HG03521 (cell line): Measurements from ENCODE around the gene MAP4K4.
"Not testable (repeated sequence)": the region's sequence is repeated elsewhere in the genome, so short reads cannot be mapped to it uniquely, and the experiment has no call there.

ENCODE experiments used
- ATAC-seq: cut with Tn5 transposase; IDR thresholded peaks from one replicate; pipeline ENCODE4 v1.9.1; 2021; ENCODE audit warnings: mild to moderate bottlenecking, moderate library complexity; ENCODE audit not compliant: unreplicated experiment

MAP4K4 gene

DNA sequence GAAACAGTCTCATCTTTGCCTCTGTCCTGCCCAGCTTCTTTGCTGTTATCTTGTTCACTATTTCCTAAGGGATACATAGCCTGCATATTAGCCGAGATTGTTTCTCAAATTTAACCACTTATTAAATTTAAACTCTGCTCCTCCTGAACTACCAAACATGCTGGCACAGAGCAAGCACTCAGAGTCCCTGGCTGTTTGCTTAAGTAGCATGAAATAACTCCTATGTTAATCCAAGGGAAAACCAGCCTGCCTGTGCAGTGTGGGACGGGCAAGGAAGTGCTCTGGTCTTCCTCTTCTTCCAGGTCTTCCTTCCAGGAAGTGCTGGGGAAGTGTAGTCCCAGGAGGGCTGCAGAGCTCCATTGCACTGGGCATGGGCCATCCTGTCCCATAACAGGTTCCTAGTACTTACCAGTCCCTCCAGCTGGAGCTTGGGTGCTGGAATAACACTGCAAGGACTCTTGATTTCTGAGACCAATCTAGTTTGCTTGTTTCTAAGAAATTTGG lies 198.4 kb downstream of the MAP4K4 start:
- ATAC-seq: no peak

DNA sequence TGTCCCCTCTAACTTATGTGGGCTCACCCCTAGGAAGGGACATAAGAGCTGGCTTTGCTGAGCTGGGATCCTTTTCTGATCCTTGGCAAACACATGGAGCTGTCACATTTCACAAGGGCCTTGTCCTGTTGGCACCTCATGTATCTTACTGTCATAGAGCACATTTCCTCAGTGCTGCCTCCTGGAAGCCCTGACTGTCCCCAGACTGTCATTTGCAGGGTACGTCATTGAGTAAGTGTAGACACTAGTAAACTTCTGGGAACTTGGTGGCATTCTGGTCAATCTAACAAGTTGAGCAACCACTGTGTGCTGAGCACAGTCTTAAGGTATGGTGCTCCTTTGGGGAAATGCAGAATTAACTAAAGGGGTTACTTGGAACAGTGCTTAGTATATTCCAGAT lies 199.8 kb downstream of the MAP4K4 start:
- no peak for ATAC-seq

DNA sequence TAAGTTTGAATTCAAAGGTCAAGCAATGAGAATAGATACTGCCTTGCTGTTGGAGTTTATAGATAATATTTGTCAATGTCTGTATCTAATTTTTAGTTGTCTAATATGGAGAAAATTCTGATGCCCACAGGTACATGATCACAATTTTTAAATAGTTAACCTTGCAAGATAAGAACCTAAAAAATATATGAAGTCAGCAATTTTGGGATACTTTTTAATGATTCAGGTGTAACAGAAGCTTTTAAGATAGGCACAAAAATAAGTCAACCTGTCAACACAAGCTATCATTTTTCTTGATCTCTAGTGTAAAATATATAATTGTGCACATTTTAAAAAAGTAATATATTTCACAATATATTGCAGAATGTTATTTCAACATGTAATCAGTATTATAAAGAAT lies 201.8 kb downstream of the MAP4K4 start:
- no peak for ATAC-seq

DNA sequence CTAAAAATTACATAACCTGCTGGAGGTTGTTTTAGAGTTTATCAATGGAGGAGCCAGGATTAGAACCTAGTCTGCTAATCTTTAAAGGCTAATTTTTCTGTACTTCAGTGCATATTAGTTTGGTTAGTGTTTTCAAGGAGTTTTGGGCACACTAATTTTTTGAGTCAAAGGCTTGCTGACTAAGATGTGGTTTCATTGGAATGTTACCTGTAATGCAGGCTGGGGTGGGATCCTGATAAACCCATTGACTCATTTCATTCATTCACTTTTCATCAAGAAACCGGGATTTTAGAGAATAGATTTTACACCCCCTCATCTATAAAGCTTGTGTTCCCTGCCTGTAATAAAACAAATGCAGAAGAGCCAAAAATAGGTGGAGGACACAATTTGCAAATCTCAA lies 202.4 kb downstream of the MAP4K4 start:
- no peak for ATAC-seq

DNA sequence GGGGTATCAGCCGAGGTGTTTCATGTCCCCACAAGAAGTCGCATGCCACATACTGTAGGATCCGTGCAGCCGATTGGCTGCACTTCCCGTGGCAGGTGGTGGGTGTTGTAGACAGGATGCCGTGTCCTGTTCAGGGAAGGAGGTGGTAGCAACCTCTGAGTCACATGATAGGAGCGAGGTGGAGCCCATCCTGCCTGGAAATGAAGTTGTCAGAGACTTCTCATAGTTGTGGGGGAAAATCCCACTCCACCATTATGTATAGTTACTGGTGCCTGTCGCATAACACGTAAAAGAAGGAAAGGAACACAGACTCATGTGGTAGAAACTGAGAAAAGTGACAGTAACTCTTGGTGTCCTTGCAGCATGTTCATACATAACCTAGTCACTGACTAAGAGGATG lies 202.9 kb downstream of the MAP4K4 start:
- peak; percentile 71 for ATAC-seq

DNA sequence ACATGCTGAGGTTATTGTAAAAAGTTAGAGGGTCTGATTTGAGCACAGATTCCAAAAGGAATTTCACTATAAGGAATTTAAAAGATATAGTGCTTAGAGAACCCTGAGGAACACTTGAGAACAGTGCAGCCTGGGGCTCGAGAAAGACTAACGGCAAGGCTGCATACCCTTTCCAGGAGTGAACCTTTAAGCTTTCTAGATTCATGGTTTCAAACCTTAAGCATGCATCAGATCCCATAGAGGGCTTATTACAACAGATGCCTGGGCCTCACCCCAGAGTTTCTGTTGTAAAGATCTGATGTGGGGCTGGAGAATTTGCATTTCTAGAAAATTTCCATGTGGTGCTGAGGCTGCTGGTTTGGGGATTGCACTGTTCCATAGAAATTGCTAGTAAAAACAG lies 203.7 kb downstream of the MAP4K4 start:
- ATAC-seq: no peak

DNA sequence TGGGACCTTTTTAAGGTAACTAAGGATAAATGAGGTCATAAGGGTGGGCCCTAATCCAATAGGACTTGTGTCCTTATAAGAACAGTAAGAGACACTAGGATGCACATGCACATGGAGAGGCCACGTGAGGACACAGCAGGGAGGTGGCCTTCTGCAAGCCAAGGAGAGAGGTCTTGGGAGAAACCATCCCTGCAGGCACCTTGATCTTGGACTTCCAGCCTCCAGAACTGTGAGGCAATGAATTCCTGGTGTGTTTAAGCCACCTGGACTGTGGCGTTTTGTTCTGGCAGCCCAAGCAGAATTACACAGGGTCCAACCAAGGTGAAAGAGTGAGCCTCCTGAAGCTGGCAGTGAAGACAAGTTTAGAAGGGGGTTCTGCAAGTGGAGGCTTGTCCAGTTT lies 204.7 kb downstream of the MAP4K4 start:
- ATAC-seq: no peak

DNA sequence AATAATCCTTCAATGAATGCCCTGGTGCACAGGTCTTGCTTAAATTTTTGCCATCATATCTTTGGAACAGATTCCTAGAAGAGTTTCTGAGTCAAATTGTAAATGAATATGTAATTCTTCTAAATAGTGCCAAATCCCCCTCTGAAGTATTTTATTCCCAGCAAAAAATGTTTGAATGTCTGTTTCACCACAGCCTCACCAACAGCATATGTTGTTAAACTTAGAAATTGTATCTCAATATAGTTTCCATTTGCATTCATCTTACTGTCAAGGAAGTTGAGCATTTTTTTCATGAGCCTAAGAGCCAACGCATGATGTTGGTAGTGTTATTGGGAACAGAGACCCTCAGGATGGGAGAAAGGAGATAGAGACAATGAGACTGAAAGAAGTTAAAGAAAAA lies 207.4 kb downstream of the MAP4K4 start:
- no peak for ATAC-seq

DNA sequence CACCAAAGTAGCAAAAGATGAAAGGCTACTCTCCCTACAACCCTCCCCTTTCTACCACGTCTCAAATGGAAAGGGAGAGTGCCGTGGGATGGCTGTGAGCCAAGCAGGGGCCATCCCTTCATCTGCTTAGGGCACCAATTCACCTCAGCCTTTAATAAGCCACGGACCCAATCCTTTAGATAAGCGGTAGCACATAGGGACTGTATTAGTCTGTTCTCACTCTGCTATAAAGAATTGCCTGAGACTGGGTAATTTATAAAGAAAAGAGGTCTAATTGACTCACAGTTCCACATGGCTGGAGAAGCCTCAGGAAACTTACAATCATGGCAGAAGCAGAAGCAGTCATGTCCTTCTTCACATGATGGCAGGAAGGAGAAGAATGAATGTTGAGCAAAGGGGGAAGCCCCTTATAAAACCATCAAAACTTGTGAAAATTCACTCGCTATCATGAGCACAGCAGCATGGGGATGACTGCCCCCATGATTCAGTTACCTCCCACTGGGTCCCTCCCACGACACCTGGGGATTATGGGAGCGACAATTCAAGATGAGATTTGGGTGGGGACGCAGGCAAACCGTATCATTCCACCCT lies 208.3 kb downstream of the MAP4K4 start:
- ATAC-seq: no peak

DNA sequence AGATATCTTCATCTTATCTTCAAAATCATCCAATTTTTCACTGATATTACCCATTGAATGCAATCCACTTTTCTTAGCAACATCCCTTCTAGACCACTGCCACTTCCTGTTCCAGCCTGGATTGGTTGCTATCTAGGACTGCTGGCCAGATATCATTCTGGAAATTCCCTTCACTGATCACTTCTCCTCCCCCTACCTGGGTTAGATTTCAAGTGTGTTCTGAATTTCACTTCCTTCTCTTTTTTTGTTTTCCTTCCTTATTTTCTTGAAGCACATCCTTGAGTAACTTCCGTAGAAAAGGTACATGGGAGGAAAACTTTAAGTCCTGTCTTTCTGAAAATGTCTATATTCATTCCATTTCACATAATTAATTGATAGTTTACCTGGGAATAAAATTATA lies 212.3 kb downstream of the MAP4K4 start:
- ATAC-seq: no peak

DNA sequence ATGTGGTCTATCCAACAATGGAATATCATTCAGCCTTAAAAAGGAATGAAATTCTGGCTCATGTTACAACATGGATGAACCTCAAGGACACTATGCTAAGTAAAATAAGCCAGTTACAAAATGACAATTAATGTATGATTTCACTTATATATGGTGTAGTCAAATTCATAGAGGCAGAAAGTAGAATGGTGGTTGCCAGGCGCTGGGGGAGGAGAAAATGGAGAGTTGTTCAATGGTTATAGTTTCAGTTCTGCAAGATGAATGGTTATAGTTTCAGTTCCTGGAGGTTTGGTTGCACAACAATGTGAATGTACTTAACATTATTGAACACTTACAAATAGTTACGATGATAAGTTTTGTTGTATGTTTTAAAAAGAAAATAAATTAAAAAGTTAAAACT lies 215.0 kb downstream of the MAP4K4 start:
- ATAC-seq: peak; percentile 95

DNA sequence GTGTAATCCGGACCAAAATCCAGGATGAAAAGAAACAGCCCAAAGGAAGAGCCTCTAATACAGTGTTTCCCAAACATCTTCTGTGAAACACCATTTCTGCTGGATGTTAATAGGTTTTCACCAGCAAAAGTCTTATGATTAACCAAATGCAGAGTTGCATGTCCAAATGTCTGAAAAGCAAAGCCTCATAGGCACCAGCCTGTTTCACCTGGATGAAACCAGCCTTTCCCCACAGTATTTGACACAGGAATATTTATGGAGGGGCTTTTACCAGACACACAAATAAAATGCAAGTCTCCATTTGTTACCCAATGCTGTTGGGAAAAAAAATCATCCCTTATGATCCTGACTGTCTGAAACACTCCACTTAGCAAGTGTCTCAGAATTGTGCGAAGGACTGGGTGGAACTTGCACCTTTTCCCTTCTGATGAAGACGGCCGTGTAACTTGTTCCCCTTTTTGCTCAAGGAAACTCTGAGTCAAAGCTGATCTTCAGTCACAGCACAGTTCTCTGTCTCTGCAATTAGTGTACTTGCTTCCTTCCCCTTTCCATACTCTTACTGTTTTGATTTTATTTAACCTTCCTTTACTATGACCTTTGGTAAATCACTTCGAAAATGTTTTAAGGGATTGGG lies 223.9 kb downstream of the MAP4K4 start:
- ATAC-seq: no peak

DNA sequence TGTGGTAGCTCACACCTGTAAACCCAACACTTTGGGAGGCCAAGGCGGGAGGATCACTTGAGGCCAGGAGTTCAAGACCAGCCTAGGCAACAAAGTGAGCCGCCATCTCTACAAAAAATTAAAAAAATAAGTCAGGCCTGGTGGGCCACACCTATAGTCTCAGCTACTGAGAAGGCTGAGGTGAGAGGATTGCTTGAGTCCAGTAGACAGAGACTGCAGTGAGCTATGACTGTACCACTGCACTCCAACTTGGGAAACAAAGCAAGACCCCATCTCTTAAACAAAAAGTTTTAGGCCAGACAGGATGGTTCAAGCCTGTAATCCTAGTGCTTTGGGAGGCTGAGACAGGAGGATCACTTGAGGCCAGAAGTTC lies 224.4 kb downstream of the MAP4K4 start:
- ATAC-seq: no peak

DNA sequence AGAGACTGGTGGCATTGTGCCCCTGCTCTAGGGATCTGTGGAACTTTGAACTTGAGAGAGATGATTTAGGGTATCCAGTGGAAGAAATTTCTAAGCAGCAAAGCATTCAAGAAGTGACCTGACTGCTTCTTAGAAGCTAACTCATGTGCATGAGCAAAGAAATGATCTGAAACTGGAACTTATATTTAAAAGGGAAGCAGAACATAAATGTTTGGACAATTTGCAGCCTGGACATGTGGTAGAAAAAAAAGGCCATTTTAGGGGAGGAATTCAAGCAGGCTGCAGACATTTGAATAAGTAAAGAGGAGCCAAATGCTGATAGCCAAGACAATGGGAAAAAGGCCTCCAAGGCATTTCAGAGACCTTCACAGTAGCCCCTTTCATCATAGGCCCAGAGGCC lies 226.8 kb downstream of the MAP4K4 start:
- not testable (repeated sequence) for ATAC-seq

DNA sequence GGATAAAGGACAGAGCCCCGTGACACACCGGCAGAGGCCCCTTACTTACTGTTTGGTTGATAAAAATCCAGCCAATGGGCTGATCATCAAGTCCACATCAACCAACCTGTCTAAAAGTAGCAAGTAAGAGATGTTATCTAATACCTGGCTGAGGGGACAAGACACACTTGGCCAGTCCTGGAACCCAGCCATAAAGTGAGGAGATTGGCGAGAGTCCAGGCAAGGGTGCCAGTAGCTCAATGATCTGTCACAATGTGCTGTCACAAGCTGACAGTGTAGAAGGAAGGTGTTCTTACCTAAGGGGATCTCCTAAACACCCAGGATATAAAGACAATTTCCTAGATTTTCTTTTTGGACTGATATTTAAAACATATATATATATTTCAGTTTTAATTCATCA lies 232.5 kb downstream of the MAP4K4 start:
- ATAC-seq: no peak

DNA sequence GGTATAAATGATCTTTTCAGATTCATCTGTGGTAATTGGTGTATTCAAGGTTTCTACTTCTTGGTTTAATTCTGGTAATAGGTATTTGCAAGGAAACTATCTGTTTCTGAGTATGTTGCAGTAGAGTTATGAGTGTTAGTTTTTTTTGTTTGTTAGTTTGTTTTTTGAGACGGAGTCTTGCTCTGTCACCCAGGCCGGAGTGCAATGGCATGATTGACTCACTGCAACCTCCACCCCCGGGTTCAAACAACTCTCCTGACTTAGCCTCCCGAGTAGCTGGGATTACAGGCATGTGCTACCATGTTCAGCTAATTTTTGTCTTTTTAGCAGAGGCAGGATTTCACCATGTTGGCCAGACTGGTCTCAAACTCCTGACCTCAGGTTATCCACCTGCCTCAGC lies 233.3 kb downstream of the MAP4K4 start:
- no peak for ATAC-seq

DNA sequence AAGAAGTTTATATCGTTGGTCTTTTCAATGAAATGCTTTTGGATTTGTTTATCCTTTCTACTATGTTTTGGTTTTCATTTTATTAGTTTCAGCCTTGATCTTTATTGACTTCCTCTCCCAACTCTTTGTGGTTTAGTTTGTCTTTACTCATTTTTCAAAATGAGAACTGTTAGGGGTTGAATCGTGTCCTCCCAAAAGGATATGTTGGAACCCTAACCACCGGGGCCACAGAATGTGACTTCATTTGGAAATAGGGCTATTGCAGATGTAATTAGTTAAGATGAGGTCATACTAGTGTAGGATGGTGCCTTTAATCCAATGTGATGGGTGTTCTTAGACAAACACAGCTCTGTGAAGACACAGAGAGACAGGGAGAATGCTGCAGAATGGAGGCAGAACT lies 233.9 kb downstream of the MAP4K4 start:
- no peak for ATAC-seq

DNA sequence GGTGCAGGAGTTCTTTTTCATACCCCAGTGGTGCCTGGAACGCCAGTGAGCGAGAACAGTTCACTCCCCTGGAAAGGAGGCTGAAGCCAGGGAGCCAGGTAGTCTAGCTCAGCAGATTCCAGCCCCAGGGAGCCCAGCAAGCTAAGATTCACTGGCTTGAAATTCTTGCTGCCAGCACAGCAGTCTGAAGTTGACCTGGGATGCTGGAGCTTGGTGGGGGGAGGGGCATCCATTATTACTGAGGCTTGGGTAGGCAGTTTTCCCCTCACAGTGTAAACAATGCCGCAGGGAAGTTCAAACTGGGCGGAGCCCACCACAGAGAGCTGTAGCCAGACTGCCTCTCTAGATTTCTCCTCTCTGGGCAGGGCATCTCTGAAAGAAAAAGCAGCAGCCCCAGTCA lies 238.3 kb downstream of the MAP4K4 start:
- ATAC-seq: not testable (repeated sequence)

DNA sequence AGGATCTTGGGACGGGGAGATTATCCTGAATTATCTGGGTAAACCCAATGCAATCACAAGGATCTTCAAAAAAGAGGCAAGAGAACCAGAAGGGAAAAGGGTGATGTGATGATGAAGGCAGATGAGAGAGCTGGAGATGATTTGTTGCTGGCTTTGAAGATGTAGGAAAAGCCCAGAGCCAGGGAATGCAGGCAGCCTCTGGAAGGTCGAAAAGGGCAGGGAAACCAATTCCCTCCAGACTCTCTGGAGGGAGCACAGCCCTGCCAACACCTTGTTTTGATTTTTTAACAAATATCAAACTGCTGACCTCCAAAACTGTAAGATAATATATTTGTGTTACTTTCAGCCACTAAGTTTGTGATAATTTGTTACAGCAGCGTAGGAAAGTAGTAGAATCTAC lies 245.3 kb downstream of the MAP4K4 start:
- no peak for ATAC-seq
